ENCODE data around the gene DYSF.
"Not testable (repeated sequence)": the region's sequence is repeated elsewhere in the genome, so short reads cannot be mapped to it uniquely, and the experiment has no call there.

Gene DYSF

DNA sequence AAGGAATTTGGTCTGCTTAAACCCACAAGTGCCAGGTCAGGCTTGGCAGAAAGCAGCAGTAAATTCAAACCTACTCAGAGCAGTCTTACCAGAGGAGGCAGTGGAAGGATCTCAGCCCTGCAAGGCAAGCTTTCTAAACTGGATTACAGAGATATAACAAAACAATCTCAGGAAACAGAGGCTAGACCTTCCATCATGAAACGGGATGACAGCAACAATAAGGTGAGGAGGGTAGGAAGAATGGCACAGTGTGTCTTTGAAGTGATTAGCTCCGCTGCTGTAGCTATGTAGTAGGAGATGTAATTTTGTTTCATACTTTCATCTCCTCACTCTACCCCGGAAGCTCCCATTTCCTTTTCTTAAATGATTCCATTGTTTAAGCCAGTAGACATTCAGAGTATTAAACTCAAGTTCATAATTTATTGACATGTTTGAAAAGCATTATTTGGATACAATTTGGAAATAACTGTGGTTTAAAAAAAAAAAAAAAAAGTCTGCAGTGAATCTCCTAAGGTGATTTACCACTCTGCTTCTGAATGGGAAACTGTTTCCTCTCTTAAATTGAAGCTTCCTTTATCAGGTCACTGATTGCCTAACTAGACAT lies 29.4 kb upstream of the DYSF start:
- H3K27ac ChIP-seq = no peak overlapping the region
- TF ChIP-seq ZFX (IDR thresholded peaks at IDR 0.05; ENCODE audit: borderline replicate concordance) = no peak
- TF ChIP-seq, protein P1, sequence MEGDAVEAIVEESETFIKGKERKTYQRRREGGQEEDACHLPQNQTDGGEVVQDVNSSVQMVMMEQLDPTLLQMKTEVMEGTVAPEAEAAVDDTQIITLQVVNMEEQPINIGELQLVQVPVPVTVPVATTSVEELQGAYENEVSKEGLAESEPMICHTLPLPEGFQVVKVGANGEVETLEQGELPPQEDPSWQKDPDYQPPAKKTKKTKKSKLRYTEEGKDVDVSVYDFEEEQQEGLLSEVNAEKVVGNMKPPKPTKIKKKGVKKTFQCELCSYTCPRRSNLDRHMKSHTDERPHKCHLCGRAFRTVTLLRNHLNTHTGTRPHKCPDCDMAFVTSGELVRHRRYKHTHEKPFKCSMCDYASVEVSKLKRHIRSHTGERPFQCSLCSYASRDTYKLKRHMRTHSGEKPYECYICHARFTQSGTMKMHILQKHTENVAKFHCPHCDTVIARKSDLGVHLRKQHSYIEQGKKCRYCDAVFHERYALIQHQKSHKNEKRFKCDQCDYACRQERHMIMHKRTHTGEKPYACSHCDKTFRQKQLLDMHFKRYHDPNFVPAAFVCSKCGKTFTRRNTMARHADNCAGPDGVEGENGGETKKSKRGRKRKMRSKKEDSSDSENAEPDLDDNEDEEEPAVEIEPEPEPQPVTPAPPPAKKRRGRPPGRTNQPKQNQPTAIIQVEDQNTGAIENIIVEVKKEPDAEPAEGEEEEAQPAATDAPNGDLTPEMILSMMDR (IDR thresholded peaks at IDR 0.05) = no peak

- H3K27ac ChIP-seq = no peak overlapping the region
- no peak for TF ChIP-seq ZFX (IDR thresholded peaks at IDR 0.05; ENCODE audit: borderline replicate concordance)
- TF ChIP-seq, protein P1 (IDR thresholded peaks at IDR 0.05) = no peak
These were observed 26.6 kb upstream of the DYSF start for GRCh38 chr2:71426721-71427120.

DNA sequence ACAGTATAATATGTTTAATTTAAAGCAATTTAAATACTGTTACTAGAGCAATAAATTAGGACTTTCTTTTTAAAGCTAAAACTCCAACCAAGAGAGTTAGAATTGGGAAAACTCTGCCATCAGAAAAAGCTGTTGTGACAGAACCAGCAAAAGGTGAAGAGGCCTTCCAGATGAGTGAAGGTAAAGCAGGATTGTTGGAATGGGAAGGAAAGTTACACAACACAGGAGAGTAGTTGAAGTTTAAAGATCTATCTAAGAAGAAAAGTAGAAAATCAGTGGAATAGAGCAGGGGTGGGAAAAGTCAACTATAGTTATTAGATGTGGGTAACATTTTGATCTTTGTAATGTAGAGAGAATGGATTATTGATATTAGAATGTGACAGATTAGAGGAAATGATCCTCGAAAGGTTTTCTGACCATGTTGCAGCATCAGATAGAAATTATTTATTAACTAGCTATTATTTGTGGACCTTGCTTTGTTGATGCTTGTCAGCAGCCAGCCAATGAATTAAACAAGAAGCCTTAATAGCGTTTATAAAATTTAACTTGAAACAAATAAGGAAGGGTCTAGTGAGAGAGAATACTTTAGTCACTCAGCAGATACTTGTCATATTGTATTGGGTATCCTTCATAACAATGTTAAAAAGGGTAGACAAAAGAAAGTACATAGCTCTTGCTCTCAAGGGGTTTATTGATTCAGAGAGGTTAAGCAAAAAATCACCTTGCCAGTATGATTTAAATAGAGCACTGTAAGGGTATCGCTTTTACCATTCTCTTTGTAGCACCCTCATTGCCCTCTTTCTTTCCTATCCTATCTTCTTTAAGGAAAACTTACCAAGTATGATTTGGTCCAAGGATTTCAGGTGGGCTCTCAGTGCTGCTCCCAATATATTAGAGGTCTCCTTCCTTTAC lies 24.6 kb upstream of the DYSF start:
- H3K27ac ChIP-seq = no peak overlapping the region
- TF ChIP-seq, protein P1 (IDR thresholded peaks at IDR 0.05) = no peak
- TF ChIP-seq ZFX (IDR thresholded peaks at IDR 0.05; ENCODE audit: borderline replicate concordance) = no peak

DNA sequence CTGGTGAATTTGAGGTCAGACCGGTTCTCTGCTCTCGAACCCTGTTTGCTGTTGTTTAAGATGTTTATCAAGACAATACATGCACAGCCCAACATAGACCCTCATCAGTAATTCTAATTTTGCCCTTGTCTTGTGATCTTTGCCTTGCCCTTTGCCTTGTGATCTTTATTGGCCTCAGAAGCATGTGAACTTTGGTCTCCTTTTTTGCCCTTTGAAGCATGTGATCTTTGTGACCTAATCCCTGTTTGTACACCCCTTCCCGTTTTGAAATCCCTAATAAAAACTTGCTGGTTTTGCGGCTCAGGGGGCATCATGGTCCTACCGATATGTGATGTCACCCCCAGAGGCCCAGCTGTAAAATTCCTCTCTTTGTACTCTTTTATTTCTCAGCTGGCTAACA lies 8.2 kb upstream of the DYSF start:
- not testable (repeated sequence) for H3K27ac ChIP-seq

DNA sequence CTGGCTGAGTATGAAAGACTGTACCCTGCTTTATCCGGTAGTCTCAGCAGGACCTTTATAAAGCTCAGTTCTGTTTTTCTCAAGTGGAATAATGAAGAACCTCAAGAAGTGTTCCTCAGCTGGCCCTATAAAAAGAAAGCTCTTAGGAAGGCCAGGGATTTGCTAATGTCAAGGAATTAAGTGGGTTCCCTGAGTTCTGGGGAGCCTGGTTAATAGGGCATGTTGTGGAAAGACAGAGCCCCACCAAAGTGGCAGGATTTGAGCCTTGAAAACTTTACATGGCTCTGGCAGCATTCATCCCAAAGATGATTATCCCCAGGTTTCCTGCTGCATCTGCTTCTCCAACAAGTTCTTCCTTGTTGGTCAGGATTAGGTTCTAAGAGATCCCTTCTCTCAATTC lies 6.9 kb upstream of the DYSF start:
- TF ChIP-seq, protein P1 (IDR thresholded peaks at IDR 0.05) = no peak
- no peak for TF ChIP-seq ZFX (IDR thresholded peaks at IDR 0.05; ENCODE audit: borderline replicate concordance)
- no peak overlapping the region for H3K27ac ChIP-seq

GRCh38 chr2:71449343-71449742 lies 4.0 kb upstream of the DYSF start:
- no peak overlapping the region for H3K27ac ChIP-seq
- TF ChIP-seq ZFX (IDR thresholded peaks at IDR 0.05; ENCODE audit: borderline replicate concordance) = no peak
- TF ChIP-seq, protein P1 (IDR thresholded peaks at IDR 0.05) = no peak

DNA sequence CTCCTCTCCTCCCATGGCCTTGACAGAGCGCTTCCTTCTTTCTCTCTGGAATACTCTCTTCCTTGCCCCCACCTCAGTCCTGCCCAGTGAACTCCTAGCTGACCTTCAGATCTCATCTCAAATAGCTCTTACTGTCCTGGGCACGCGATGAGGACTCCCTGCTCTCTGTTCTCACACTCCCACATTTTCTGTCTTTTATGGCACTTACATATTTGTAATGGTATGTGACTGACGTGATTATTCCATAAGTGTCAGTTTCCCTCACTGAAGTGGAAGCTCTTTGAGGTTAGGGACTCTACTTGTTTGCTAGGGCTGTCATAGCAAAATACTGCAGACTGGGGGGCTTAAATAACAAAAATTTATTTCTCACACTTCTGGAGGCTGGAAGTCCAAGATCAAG lies 1.7 kb upstream of the DYSF start:
- TF ChIP-seq, protein P1 (IDR thresholded peaks at IDR 0.05) = no peak
- TF ChIP-seq ZFX (IDR thresholded peaks at IDR 0.05; ENCODE audit: borderline replicate concordance) = no peak
- no peak overlapping the region for H3K27ac ChIP-seq

All from 22Rv1 (cell line).